Measurements from ENCODE around the gene ROBO2. TPM values are rescaled to one million over a fixed set of nuclear protein-coding genes. Genes with fewer than 3 reads are reported as not detected.

The ROBO2 gene
- total and polyA plus RNA-seq, 10 of the 15 experiments (the other 5 are each of a cell fraction or from before 2014, with no cell fraction given): 0.22 to 2.5 (median 0.81) TPM

DNA sequence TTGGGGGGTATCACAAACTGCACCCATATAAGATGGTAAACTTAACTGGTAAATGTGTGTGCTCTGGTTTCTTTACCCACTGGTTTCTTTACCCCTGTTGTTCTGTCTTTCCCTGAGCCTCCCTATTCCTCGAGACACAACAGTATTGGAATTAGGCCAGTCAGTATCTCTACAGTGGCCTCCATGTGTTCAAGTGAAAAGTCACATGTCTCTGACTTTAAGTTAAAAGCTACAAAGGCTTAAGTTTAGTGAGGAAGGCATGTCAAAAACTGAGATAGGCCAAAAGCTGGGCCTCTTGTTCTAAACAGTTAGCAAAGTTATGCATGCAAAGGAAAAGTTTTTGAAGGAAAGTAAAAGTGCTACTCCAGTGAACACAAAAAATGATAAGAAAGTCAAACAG lies 513.3 kb downstream of the ROBO2 start:
- Histone ChIP-seq H2AFZ (ENCODE audit: control insufficient read depth, low read depth, low read length) (no peak overlapping the region), H3K4me3 (no peak overlapping the region), H3K27me3 (replicated peaks in 1 of 2; ENCODE audit: control insufficient read depth in 2 of 2, insufficient read depth in 2 of 2, low read length in 1 of 2) (no peaks in the 10 kb centered on the region), H3K9ac (ENCODE audit: control insufficient read depth, insufficient read depth, low read length) (no peak overlapping the region), H3K79me2 (ENCODE audit: control insufficient read depth, insufficient read depth, low read length) (no peaks in the 10 kb centered on the region), H3K4me2 (ENCODE audit: control insufficient read depth, insufficient read depth) (no peak overlapping the region), H4K20me1 (ENCODE audit: control insufficient read depth, insufficient read depth) (no peaks in the 10 kb centered on the region), H3K36me3 (ENCODE audit: control insufficient read depth in 2 of 2, insufficient read depth in 2 of 2, low read length in 1 of 2) (no peaks in the 10 kb centered on the region), H3K4me1 (ENCODE audit: control insufficient read depth, insufficient read depth, low read length) (no peaks in the 10 kb centered on the region), H3K27ac (ENCODE audit: control insufficient read depth, insufficient read depth) (no peak overlapping the region), H3K9me3 (replicated peaks; ENCODE audit: control insufficient read depth, insufficient read depth, low read length) (no peaks in the 10 kb centered on the region)
- RAD21 ChIA-PET (ENCODE audit: unreplicated experiment): no interaction called here
- POLR2A ChIA-PET: no interaction called here
- CTCF ChIA-PET: no interaction called here
- ATAC-seq: no peak
- FAIRE-seq: no peak
- BruUV-seq (replicated peaks): no TSS peak
- TF ChIP-seq ZBTB33 (IDR thresholded peaks at IDR 0.05) (no peak), FOS (IDR thresholded peaks at IDR 0.05; ENCODE audit: borderline replicate concordance, extremely low read depth, insufficient read length) (no peak), ZBED1 (IDR thresholded peaks at IDR 0.05; ENCODE audit: borderline replicate concordance) (no peak), ETV6 (conservative IDR thresholded peaks at IDR 0.05 in 1 of 2, IDR thresholded peaks at IDR 0.05 in 1 of 2; ENCODE audit: borderline replicate concordance in 1 of 2, low read depth in 1 of 2) (no peak), TCF3 (IDR thresholded peaks at IDR 0.05; ENCODE audit: borderline replicate concordance, insufficient read depth, low read depth, low read length) (no peak), TARDBP (IDR thresholded peaks at IDR 0.05; ENCODE audit: borderline replicate concordance) (no peak), SPI1 (IDR thresholded peaks at IDR 0.05; ENCODE audit: borderline replicate concordance, insufficient read depth, low read depth, low read length) (no peak), KDM1A (IDR thresholded peaks at IDR 0.05; ENCODE audit: borderline replicate concordance) (no peak)
- TF ChIP-seq, protein P1, sequence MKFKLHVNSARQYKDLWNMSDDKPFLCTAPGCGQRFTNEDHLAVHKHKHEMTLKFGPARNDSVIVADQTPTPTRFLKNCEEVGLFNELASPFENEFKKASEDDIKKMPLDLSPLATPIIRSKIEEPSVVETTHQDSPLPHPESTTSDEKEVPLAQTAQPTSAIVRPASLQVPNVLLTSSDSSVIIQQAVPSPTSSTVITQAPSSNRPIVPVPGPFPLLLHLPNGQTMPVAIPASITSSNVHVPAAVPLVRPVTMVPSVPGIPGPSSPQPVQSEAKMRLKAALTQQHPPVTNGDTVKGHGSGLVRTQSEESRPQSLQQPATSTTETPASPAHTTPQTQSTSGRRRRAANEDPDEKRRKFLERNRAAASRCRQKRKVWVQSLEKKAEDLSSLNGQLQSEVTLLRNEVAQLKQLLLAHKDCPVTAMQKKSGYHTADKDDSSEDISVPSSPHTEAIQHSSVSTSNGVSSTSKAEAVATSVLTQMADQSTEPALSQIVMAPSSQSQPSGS (IDR thresholded peaks at IDR 0.05; ENCODE audit: low read length): no peak
- 0% methylated on average over 1 of the region's 1 CpG for WGBS (ENCODE audit: insufficient coverage, insufficient replicate concordance, low lambda C conversion rate, missing lambda C conversion rate)
- in situ Hi-C loops (cut with MboI): no loop called here
- intact Hi-C loops (cut with micrococcal nuclease; ENCODE audit: unreplicated experiment): no loop called here
- SMC1A ChIA-PET (ENCODE audit: uncharacterized antibody, unreplicated experiment): no interaction called here
- no peak for DNase-seq (ENCODE audit: low read depth, low spot score)

All from GM12878 (cell line).